ENCODE data around the gene CPA4.

Gene CPA4

DNA sequence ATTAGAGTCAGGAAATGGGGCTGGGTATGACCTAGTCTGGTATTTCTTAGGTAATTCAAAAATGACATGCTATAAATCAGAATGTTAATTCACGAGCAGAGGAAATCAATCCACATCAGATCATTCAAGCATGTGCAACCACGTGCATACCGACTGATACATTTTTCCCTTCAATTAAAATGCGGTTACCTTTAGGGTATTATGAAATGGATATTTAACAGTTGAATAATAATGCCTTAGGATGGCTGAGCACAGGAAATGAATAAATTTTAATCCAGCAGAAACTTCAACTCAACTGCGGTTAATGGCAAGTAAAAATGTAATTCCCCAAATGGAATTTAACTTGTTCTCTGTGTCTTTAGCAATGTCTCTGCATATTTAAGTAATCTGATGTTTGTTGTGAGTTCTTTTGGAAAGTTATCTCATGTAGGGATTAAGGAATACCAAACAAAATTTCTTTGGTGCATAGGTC, 17.1 kb upstream of the CPA4 start:
- no peak for DNase-seq

DNA sequence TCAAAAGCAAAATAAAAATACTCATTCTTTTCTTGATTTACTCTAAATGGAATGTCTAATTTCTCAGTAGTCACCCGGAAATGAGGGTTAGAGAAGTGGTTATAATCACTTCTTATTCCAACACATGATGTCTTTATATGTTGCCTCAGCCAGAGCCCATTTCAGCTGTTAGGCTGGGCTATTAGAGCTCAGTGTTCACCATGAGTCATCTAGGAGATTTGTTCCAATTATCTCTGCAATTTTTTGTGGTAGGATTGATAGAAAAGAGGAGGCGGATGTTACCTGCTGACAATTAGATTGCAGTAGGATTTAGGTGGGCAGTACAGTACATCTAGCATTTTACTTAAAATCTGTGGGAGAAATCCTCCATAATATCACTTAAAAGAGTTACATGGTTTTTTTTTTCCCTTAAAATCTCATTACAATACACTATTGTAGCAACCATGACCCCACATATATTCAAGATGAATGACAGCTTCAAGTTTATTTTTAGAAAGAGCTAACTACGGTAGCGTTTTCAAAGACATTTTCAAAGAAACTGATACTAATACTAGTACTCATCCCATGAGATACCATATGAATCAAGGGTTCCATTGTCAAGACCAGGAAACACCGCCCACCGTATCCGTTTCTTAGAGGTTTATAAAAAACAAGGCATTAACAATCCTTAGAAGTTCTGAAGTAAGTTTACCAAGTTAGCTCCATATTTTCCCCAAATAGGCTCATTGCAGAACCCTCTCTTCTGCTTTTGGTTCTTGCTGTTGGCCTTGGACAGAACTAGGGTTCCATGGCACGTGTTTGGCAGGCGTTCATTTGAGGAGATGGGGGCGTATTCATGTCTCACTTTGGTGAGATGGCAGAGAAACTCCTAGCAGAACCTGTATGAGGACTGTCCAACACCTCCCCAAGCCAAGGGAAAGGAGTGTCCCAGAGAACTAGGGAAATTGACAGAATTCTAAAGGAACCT, 15.9 kb upstream of the CPA4 start:
- DNase-seq: no peak

- no peak for DNase-seq
These were observed 15.0 kb upstream of the CPA4 start for GRCh38 chr7:130277763-130278643.

DNA sequence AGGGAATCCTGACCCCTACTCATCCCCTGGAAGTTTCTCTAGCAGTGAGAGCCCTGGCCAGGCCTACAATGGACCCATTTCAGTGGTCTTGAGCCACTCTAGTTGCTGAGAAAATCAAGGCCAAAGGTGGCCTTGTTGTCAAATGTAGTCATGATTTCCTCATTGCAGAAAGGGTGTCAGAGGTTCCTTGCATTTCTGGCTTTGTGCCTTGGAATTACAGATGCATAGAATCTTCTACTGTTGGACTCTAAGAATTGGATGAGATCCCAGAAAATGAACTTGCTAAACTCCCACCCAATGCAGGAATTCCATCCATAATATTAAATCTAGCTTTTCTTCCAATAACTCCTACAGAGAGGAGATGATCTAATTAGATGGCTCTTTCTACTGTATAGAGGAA, 14.1 kb upstream of the CPA4 start:
- DNase-seq: no peak

GRCh38 chr7:130279286-130279685, 13.7 kb upstream of the CPA4 start:
- no peak for DNase-seq

GRCh38 chr7:130279906-130280305, 13.1 kb upstream of the CPA4 start:
- no peak for DNase-seq

GRCh38 chr7:130281260-130281659, 11.7 kb upstream of the CPA4 start:
- no peak for DNase-seq

DNA sequence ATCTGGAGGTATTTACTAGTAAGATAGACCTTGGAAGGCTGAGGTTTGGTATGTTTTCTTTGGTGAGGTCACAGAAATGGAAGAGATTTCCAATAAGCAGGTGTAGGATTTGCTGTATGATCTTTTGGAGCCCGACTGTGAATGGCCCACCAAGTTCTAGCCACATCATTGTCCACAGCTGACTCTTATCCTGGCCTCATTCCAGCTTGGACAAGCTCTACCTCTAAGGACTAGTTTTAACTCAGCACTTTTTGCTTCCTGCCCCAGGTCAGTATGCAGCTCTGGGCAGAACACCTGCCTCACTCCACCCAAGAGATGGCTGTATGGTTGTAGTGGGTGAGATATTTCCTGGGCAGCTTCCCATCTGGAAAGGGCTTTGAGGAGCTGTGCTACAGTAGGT, 6.1 kb upstream of the CPA4 start:
- DNase-seq: no peak

DNA sequence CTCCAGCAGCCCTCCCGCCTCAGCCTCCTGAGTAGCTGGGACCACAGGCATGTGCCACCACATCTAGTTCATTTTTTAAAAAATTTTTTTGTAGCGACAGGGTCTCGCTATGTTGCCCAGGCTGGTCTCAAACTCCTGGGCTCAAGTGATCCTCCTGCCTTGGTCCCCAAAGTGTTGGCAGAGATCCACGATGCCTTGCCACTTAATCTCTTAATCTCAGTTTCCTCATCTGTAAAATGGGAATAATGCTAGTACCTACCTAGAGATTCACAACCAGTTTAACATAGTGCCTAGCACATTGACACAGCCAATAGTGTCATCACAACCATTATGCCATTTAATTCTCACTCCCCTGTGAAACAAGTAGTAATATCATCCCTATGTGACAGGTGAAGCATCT, 4.8 kb upstream of the CPA4 start:
- DNase-seq: no peak

GRCh38 chr7:130288829-130289228, 4.1 kb upstream of the CPA4 start:
- no peak for DNase-seq

DNA sequence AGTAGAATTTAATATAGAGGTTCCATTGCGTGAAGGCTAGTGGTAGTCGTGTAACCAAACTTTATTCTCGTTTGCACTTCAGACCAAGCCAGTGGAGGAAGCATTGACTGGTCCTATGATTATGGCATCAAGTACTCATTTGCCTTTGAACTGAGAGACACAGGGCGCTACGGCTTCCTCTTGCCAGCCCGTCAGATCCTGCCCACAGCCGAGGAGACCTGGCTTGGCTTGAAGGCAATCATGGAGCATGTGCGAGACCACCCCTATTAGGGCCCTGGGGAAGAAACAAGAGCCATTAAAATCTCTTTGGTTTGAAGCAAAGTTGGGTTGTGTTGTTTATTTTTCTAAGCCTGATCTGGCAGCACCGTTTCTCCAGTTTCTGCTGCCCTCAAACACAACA, 3.5 kb upstream of the CPA4 start:
- DNase-seq: no peak

- DNase-seq: no peak
These were observed 2.2 kb upstream of the CPA4 start for GRCh38 chr7:130290745-130291144.

DNA sequence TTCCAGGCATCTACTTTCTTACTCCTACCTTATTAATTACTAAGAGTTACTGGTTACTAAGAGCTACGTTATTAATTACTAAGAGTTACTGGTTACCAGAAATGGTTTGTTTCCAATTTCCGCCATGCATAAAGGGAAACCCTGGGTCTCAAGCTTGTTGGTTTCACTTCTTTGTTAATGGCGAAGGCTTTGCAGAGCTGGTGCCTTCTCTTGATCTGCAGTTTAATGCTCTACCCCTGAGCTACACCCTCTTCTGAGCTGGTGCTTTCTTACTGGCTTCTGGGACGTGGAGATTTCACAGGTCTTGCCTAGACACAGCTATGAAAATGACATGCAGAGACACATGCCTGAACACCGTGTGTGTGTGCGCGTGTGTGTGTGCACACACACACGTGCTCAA, 560 bp downstream of the CPA4 start:
- DNase-seq: no peak

DNA sequence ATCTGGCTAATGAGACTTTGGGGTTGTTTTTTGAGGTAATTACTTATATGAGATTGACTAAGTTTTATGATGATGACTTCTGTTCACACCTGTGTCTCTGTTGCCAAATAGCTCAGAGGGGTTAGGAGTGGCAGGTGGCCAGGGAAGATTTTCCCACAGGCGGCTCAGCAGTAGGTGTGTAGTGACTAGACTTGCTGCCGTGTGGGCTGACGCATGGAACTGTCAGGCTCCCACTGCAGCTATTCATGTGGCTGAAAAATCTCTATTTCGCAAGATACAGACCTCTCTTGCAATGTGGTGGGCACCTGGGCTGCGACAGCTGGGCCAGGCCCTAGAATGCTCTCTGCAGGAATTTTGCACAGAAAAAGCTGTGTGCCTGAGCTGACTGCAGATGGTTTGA, 1.4 kb downstream of the CPA4 start:
- no peak for DNase-seq

DNA sequence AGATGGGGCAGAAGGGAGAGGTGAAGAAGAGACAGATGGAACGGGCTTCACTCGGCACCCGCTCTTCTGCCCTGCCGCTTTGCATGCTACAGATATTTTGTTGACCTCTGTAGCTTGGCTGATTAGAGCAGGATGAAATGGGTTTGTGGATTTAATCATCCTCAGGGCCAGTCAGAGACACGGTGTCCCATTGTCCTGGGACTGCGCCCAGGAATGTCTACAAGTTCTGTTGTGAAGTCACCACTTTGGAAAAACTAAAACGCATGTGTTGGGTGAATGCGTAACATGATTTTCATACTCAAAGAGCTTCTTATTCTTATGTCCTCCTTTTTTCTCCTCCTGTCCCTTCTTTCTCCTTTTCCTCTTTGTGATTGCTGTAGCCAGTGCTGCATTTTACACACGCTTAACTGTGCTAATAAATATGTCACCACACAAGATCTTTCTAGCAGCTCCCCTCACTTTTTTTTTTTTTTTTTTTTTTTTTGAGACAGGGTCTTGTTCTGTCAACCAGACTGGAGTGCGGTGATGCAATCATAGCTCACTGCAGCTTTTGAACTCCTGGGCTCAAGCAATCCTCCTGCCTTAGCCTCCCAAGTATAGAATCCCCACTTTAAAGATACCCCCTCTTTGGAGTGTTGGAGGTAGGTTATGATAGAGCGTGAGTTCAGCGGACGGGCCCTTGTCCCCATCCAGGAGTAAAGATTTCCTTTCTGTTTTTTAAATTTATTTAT, 3.4 kb downstream of the CPA4 start:
- no peak for DNase-seq

DNA sequence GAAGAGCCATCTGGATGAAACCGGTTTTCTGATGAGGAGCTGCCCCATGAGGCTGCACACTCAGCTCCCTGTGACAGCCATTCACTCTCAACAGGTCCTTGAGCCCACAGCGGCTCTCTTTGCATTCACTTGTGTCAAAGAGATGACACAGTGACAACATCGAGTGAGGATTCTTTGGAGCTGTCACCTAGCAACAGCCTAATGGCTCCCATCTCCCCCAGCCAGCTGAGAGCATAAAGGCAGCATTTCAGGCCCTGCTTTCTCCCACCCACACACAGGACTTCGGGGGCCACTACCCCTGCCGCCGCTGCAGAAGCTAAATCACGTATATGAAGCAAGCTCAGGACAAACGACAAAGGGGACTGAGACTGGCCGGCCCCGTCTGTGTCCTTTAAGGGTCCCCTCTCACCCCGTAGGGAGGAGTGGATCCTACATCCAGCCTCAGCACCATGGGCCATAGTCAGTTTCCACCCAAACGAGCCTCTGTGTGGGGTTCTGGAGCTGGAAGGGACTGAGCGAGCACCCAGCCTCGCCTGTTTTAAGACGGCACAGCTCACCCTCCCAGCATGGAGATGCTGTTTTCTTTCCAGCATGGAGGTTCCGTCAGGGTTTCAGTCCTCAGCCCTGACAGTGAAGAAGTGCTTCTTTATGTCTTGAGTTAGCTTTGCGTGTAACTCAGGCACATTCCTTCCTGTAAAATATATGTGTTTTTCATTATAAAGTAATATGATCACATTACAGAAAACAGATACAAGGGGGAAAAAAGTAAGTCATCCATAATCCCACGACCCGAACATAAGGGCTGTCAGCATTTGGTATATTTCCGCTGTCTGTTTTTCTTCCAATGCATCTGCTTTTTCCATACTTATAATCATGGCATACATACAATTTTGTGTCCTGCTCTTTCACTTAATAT, 4.9 kb downstream of the CPA4 start:
- no peak for DNase-seq

DNA sequence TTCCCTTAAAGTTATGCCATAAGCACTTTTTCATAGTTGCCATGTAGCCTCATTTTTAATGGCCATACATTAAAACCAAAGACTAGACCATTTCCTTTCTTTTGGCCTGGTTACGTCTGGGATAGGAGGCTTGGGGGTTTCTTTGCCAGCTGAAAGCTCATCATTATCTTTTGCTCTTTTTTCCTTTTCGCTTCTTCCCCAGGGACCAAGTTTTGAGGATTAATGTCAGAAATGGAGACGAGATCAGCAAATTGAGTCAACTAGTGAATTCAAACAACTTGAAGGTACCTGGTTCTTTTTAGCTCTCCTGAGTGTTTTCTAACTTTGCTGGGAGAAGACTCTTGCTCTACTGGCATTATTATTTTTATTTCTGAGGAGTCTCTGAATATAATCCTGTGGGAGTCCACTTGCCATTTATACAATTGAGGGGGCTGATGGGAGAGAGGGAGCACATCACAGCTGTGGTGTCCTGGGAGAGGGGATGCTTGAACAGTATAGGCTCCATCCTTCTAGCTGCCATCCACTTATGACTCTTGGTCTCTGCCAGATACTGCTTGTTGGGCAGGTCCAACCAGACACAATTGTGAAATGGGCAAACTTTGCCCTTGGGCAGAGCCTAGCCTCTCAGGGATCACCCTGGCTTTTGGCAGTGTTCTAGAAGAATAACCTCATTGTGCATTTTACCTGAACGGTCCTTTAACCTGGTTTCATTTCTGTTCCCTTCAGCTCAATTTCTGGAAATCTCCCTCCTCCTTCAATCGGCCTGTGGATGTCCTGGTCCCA, 5.8 kb downstream of the CPA4 start:
- DNase-seq: no peak

- no peak for DNase-seq
These were observed 6.9 kb downstream of the CPA4 start for GRCh38 chr7:130299866-130300265.

- no peak for DNase-seq
These were observed 8.6 kb downstream of the CPA4 start for GRCh38 chr7:130301501-130302020.

GRCh38 chr7:130302649-130303048, 9.7 kb downstream of the CPA4 start:
- no peak for DNase-seq

- DNase-seq: no peak
These were observed 10.2 kb downstream of the CPA4 start for GRCh38 chr7:130303127-130303526.
